Measurements from ENCODE around the gene EVA1C. TPM values are rescaled to one million over a fixed set of nuclear protein-coding genes. Genes with fewer than 3 reads are reported as not detected.
"Not testable (repeated sequence)": the region's sequence is repeated elsewhere in the genome, so short reads cannot be mapped to it uniquely, and the experiment has no call there.

Gene EVA1C
- total RNA-seq, 2 donors from 2014 or later = 25.5 to 45.9 TPM

DNA sequence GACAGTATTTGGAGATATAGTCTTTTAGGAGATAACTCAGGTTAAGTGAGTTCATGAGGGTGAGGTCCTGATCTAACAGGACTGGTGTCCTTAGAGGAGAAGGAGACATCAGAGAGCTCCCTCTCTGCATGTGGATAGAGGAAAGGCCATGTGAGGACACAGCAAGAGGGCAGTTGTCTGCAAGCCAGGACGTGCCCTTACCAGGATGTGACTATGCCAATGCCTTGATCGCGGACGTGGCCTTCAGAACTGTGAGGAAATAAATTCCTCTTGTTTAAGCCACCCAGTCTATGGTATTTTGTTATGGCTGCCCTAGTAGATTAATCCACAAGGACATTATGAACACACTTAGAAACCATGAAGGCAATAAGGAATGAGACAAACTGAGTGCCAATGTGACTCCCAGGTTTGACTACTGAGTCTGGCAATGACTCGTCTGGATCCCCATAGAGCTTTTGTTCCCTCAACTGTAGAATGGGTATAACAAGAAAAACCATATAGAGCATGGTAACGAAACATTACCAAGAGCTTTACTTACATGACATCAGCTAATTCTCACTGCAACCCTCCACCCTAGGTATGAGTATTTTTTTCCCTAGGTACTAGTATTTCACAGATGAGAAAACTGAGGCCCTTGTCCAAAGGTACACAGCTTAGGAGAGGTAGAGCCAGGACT lies 26.2 kb upstream of the EVA1C start:
- peaks cover 0 to 21% of the 10 kb centered on the region in 2 donors for H3K4me1 ChIP-seq

GRCh38 chr21:32387151-32387550 lies 25.4 kb upstream of the EVA1C start:
- TF ChIP-seq, protein P1, sequence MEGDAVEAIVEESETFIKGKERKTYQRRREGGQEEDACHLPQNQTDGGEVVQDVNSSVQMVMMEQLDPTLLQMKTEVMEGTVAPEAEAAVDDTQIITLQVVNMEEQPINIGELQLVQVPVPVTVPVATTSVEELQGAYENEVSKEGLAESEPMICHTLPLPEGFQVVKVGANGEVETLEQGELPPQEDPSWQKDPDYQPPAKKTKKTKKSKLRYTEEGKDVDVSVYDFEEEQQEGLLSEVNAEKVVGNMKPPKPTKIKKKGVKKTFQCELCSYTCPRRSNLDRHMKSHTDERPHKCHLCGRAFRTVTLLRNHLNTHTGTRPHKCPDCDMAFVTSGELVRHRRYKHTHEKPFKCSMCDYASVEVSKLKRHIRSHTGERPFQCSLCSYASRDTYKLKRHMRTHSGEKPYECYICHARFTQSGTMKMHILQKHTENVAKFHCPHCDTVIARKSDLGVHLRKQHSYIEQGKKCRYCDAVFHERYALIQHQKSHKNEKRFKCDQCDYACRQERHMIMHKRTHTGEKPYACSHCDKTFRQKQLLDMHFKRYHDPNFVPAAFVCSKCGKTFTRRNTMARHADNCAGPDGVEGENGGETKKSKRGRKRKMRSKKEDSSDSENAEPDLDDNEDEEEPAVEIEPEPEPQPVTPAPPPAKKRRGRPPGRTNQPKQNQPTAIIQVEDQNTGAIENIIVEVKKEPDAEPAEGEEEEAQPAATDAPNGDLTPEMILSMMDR (IDR thresholded peaks at IDR 0.05) = no peak
- Histone ChIP-seq H3K36me3 (peaks cover 25% of the 10 kb centered on the region), H3K27ac (peak overlapping the region in 1 of 2 donors; percentile 16)

More for the DNA sequence above, 26.2 kb upstream of the EVA1C start:
- Histone ChIP-seq H3K9me3 (no peaks in the 10 kb centered on the region), H3K27ac (peak overlapping the region; percentile 17 to 43), H3K27me3 (no peaks in the 10 kb centered on the region), H3K36me3 (peaks cover 32% of the 10 kb centered on the region), H3K4me3 (no peak overlapping the region)
- TF ChIP-seq, protein P1 (IDR thresholded peaks at IDR 0.05) = no peak
- no peak for DNase-seq (ENCODE audit: low spot score)

GRCh38 chr21:32388306-32388705 lies 24.2 kb upstream of the EVA1C start:
- TF ChIP-seq, protein P1 (IDR thresholded peaks at IDR 0.05) = no peak
- Histone ChIP-seq H3K9me3 (no peaks in the 10 kb centered on the region), H3K4me3 (no peak overlapping the region), H3K27me3 (no peaks in the 10 kb centered on the region), H3K36me3 (peaks cover 14% of the 10 kb centered on the region), H3K4me1 (peaks cover 0 to 31% of the 10 kb centered on the region in 2 donors), H3K27ac (no peak overlapping the region)
- no peak for DNase-seq (ENCODE audit: low spot score)

More at GRCh38 chr21:32387151-32387550, 25.4 kb upstream of the EVA1C start:
- DNase-seq (ENCODE audit: low spot score) = no peak
- no peak overlapping the region for H3K4me3 ChIP-seq
- H3K4me1 ChIP-seq = peaks cover 0 to 29% of the 10 kb centered on the region in 2 donors
- no peaks in the 10 kb centered on the region for H3K9me3 ChIP-seq
- no peaks in the 10 kb centered on the region for H3K27me3 ChIP-seq

GRCh38 chr21:32389337-32390015 lies 23.0 kb upstream of the EVA1C start:
- Histone ChIP-seq H3K27me3 (no peaks in the 10 kb centered on the region), H3K4me1 (peaks cover 0 to 31% of the 10 kb centered on the region in 2 donors), H3K4me3 (no peak overlapping the region), H3K27ac (peak overlapping the region in 1 of 2 donors; percentile 18), H3K9me3 (no peaks in the 10 kb centered on the region), H3K36me3 (peaks cover 2% of the 10 kb centered on the region)
- TF ChIP-seq, protein P1 (IDR thresholded peaks at IDR 0.05) = no peak
- no peak for DNase-seq (ENCODE audit: low spot score)

GRCh38 chr21:32390537-32391224 lies 21.8 kb upstream of the EVA1C start:
- not testable (repeated sequence) for H3K27ac ChIP-seq; H3K27me3 ChIP-seq; DNase-seq (ENCODE audit: low spot score); H3K4me3 ChIP-seq; H3K9me3 ChIP-seq; H3K36me3 ChIP-seq
- peaks cover 0 to 31% of the 10 kb centered on the region in 2 donors for H3K4me1 ChIP-seq

DNA sequence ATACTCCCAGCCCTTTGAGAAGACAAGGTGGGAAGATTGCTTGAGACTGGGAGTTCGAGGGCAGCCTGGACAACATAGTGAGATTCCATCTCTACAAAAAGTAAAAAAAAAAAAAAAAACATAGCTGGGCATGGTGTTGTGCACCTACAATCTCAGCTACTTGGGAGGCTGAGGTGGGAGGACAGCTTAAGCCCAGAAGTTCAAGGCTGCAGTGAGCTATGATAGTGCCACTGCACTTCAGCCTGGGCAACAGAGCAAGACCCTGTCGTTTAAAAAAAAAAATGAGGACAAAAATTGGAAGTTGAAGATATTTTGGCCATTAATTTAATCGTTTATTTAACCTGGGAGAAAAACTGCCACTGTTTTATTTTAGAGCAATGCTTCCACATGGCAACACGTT lies 20.8 kb upstream of the EVA1C start:
- DNase-seq (ENCODE audit: low spot score) = no peak
- Histone ChIP-seq H3K9me3 (no peaks in the 10 kb centered on the region), H3K4me3 (peak overlapping the region; percentile 81), H3K4me1 (peaks cover 0 to 24% of the 10 kb centered on the region in 2 donors), H3K27ac (no peak overlapping the region), H3K27me3 (no peaks in the 10 kb centered on the region), H3K36me3 (no peaks in the 10 kb centered on the region)
- TF ChIP-seq, protein P1 (IDR thresholded peaks at IDR 0.05) = no peak

All from right atrium auricular region (tissue), 2 donors.